ENCODE data around the gene UBAP1L. TPM values are rescaled to one million over a fixed set of nuclear protein-coding genes. Genes with fewer than 3 reads are reported as not detected.
"Not testable (repeated sequence)": the region's sequence is repeated elsewhere in the genome, so short reads cannot be mapped to it uniquely, and the experiment has no call there.

UBAP1L gene
- total RNA-seq, 1 donor from 2014 or later: 6.0 TPM

DNA sequence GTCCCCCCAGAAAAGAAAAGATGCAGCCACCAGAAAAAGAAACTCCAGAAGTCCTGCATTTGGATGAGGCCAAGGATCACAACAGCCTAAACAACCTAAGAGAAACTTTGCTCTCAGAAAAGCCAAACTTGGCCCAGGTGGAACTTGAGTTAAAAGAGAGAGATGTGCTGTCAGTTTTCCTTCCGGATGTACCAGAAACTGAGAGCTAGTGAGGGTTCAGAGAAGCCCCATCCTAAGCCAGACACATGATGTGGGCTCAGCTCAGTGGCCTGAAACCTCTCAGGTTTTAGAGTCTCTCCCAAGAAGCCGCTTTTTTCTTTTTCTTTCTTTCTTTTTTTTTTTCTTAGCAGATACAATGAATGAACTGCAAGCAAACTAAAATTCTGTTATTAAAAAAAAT, 62.0 kb downstream of the UBAP1L start:
- peaks cover 20% of the 10 kb centered on the region for H3K4me1 Mint-ChIP-seq (ENCODE audit: low read depth)
- peaks cover 4% of the 10 kb centered on the region for H3K27me3 Mint-ChIP-seq (ENCODE audit: low read depth)
- H3K27ac Mint-ChIP-seq: no peak overlapping the region
- no peaks in the 10 kb centered on the region for H3K9me3 Mint-ChIP-seq
- intact Hi-C loops (cut with micrococcal nuclease): loop anchor here (5.0 to 10.0 kb wide), 2 partner anchors 244 to 332 kb away; partner anchors contain the start of gene RNU5A-1
- no peaks in the 10 kb centered on the region for H3K36me3 Mint-ChIP-seq (ENCODE audit: low read depth)
- DNase-seq (ENCODE audit: low spot score): no peak
- H3K4me3 Mint-ChIP-seq (ENCODE audit: low read depth): no peak overlapping the region

DNA sequence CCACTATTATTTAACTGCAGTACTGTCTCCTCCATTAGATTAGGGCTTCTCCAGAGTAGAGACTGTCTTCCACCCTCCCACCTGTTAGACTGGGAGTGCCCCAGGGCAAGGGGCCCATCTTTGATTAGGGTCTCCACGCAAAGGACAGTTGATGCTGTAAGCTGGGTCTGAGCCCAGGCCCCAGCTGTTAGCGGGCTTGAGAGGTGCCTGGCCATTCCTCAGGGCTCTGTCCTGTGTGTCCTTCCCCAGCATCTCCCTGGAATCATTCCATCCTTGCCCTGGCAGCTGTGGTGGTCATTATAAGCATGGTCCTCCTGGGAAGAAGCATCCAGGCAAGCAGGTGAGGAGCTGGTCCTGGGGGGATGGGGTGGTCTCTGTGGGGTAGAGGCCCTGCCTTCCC, 63.7 kb downstream of the UBAP1L start:
- Mint-ChIP-seq H3K36me3 (ENCODE audit: low read depth) (no peaks in the 10 kb centered on the region), H3K9me3 (no peaks in the 10 kb centered on the region), H3K4me1 (ENCODE audit: low read depth) (peaks cover 20% of the 10 kb centered on the region), H3K27ac (no peak overlapping the region), H3K27me3 (ENCODE audit: low read depth) (peaks cover 8% of the 10 kb centered on the region), H3K4me3 (ENCODE audit: low read depth) (no peak overlapping the region)
- no peak for DNase-seq (ENCODE audit: low spot score)
- intact Hi-C loops (cut with micrococcal nuclease): loop anchor here (5.0 to 10.0 kb wide), 2 partner anchors 246 to 334 kb away; partner anchors contain the start of gene RNU5A-1

DNA sequence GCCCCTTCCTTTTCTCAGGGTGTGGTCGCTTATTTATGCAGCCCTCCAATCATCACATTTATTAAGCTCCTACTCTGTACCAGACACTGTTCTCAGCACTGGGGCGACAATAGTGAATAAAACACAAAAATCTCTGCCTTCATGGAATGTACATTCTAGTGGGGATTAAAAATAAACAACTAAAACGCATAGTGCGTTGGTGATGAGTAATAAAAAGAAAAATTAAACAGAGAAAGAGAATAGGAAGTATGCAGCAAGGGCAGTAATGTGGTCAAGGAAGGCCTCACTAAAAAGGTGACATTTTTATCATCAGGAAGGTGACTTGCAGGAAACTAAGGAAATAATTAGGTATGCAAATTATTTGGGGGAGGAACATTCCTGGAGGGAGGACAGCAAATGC, 64.7 kb downstream of the UBAP1L start:
- H3K27me3 Mint-ChIP-seq (ENCODE audit: low read depth): peaks cover 8% of the 10 kb centered on the region
- H3K4me1 Mint-ChIP-seq (ENCODE audit: low read depth): peaks cover 14% of the 10 kb centered on the region
- intact Hi-C loops (cut with micrococcal nuclease): loop anchor here (5.0 to 10.0 kb wide), 2 partner anchors 247 to 335 kb away; partner anchors contain the start of gene RNU5A-1
- no peaks in the 10 kb centered on the region for H3K36me3 Mint-ChIP-seq (ENCODE audit: low read depth)
- H3K27ac Mint-ChIP-seq: no peak overlapping the region
- no peak overlapping the region for H3K4me3 Mint-ChIP-seq (ENCODE audit: low read depth)
- DNase-seq (ENCODE audit: low spot score): no peak
- H3K9me3 Mint-ChIP-seq: no peaks in the 10 kb centered on the region

DNA sequence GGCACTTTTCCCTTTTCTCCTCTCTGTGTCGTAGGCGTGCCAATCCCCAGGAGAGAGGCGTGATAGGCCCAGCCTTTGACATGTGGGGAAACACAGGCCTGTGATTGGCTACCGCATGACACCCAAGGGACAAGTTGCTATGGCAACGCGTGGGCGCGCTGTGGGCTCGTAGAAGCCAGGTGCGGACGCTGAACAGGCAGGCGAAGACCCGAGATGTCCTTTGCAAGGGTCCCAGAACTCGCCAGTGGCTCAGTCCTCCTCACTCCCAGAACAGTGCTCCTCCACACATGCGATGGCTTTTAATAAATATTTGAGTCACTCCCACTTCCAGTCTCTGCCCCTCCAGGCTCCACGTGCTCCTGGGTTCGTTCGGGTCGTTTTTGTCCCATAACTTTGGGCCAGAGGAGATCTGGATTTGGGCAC, 65.6 kb downstream of the UBAP1L start:
- intact Hi-C loops (cut with micrococcal nuclease): no loop called here
- Mint-ChIP-seq H3K27ac (no peak overlapping the region), H3K36me3 (ENCODE audit: low read depth) (no peaks in the 10 kb centered on the region), H3K4me3 (ENCODE audit: low read depth) (peak overlapping the region; percentile 47), H3K27me3 (ENCODE audit: low read depth) (peaks cover 8% of the 10 kb centered on the region), H3K9me3 (no peaks in the 10 kb centered on the region), H3K4me1 (ENCODE audit: low read depth) (peaks cover 14% of the 10 kb centered on the region)
- DNase-seq (ENCODE audit: low spot score): peak; percentile 79

DNA sequence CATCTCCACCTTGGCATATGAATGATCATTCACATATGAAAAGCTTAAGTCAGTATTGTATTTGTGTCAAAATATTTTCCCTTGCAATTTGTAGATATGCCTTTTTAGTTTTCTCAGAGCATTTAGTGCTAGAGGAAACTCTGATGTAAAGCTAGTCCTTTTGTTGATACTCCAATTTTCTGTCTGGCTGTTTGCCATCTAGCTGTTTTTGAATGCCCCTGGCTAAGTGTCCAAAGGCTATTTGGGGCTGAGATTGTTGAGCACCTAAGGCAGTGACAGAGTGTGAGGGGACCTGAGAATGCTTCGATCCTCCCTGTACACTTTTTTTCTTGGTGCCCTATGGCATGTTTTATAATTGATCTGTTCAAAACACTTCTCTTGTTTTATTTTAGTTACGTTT, 66.8 kb downstream of the UBAP1L start:
- no peak overlapping the region for H3K4me3 Mint-ChIP-seq (ENCODE audit: low read depth)
- peaks cover 8% of the 10 kb centered on the region for H3K27me3 Mint-ChIP-seq (ENCODE audit: low read depth)
- no peaks in the 10 kb centered on the region for H3K36me3 Mint-ChIP-seq (ENCODE audit: low read depth)
- no peaks in the 10 kb centered on the region for H3K9me3 Mint-ChIP-seq
- no peak for DNase-seq (ENCODE audit: low spot score)
- H3K4me1 Mint-ChIP-seq (ENCODE audit: low read depth): peaks cover 14% of the 10 kb centered on the region
- intact Hi-C loops (cut with micrococcal nuclease): no loop called here
- no peak overlapping the region for H3K27ac Mint-ChIP-seq

DNA sequence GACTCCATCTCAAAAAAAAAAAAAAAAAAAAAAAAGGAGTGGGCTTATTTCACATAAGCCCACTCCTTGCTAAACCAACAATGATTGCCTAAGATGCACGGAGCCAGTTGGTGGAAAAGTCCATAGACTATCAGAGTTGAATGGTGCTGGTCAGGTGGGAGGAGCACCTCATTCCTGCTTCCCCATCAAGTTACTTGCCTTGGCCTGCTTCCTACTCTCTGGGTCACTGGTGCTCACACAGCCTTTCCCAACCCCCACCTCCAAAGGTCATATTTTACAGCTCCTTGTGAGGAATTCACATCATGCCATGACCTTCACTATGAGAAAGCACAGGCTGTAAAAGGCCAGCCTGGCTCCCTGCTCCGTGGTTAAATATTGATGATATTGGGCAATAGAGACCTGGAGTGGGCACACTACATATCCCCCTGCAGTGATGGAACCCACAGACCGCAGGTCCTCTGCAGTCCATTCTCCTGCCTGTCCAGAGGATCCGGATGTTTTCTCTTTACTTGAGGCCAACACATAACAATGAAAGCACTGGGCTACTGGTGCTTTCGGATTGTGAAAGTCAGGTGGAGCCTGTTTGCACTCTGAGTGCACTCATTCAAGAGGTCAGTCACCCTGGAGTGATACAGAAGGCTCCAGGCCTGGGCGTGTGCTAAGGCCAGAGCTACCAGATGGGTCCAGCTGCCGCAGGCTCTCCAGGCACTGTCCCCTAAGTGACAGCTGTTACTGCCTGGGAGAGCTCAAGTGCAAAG, 70.1 kb downstream of the UBAP1L start, which contains the start of gene SLC51B:
SLC51B (plus strand) TSS at position 664 of the 758 bp plus-strand sequence. CDS start 4,618 bp downstream, outside the sequence.
- H3K4me1 Mint-ChIP-seq (ENCODE audit: low read depth): peaks cover 9% of the 10 kb centered on the region
- H3K36me3 Mint-ChIP-seq (ENCODE audit: low read depth): no peaks in the 10 kb centered on the region
- no peak within 1 kb of the TSS for H3K27ac Mint-ChIP-seq
- no peak within 1 kb of the TSS for H3K4me3 Mint-ChIP-seq (ENCODE audit: low read depth)
- peaks cover 8% of the 10 kb centered on the region for H3K27me3 Mint-ChIP-seq (ENCODE audit: low read depth)
- DNase-seq (ENCODE audit: low spot score): no peak
- no peaks in the 10 kb centered on the region for H3K9me3 Mint-ChIP-seq
- intact Hi-C loops (cut with micrococcal nuclease): no loop called here

DNA sequence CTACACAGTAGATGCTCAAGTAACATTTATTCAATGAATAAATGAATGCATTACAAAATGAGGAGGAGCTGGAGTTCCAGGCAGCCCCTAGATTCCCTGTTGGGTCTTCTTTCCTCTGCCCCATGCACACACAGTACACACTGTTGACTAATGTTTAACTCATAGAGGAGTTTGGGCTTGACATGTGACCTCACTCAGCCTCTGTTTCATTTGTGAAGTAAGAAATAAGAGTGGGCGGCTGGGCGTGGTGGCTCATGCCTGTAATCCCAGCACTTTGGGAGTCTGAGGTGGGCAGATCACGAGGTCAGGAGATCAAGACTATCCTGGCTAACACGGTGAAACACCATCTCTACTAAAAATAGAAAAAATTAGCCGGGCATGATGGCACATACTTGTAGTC, 70.8 kb downstream of the UBAP1L start:
- not testable (repeated sequence) for H3K27ac Mint-ChIP-seq

DNA sequence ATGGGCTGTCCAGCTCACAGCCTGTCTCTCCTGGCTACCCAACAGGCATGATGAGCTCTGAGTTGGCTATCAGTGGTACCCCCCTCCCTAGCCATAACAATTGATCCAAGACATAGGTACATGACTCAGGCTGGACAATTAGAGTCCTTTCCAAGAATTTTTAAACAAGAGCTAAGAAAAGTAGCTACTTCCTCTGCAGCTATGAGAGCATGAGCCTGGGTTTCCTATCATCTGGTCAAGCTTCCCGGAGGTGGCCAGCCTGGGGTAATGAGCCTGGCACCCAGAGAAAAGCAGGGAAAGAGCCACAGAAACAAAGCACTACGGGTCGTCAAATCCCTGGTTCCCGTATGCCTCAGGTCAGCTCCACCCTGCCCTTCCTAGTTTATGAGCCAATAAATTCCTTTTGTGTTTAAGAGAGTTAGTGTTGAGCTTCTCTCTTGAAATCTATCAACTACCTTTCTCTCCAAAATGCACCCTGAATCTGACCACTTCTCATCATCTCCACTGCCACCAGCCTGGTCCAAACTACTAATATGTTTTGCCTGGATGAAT, 72.1 kb downstream of the UBAP1L start:
- intact Hi-C loops (cut with micrococcal nuclease): no loop called here
- Mint-ChIP-seq H3K4me3 (ENCODE audit: low read depth) (no peak overlapping the region), H3K27me3 (ENCODE audit: low read depth) (peaks cover 6% of the 10 kb centered on the region), H3K4me1 (ENCODE audit: low read depth) (no peaks in the 10 kb centered on the region), H3K36me3 (ENCODE audit: low read depth) (no peaks in the 10 kb centered on the region), H3K9me3 (no peaks in the 10 kb centered on the region), H3K27ac (no peak overlapping the region)
- no peak for DNase-seq (ENCODE audit: low spot score)

More for the DNA sequence above, 70.8 kb downstream of the UBAP1L start:
- H3K27me3 Mint-ChIP-seq (ENCODE audit: low read depth); H3K4me1 Mint-ChIP-seq (ENCODE audit: low read depth); H3K4me3 Mint-ChIP-seq (ENCODE audit: low read depth); intact Hi-C loops (cut with micrococcal nuclease); H3K9me3 Mint-ChIP-seq; DNase-seq (ENCODE audit: low spot score); H3K36me3 Mint-ChIP-seq (ENCODE audit: low read depth): not testable (repeated sequence)

Other genes with a start within 250 kb of the UBAP1L start
- gene ANKDD1A, start 203.3 kb downstream of the UBAP1L start, total RNA-seq: 2.2 and 2.5 TPM in 2 replicates
- gene SPG21, start 125.3 kb downstream of the UBAP1L start, total RNA-seq: 61.4 and 63.1 TPM in 2 replicates
- 22.7 and 23.4 TPM in 2 replicates for gene MTFMT, start 85.6 kb downstream of the UBAP1L start, total RNA-seq
- gene SLC51B, start 69.8 kb downstream of the UBAP1L start, total RNA-seq: not detected in 2 replicates
- gene RASL12, start 47.2 kb downstream of the UBAP1L start, total RNA-seq: not detected in 2 replicates
- gene KBTBD13, start 38.5 kb downstream of the UBAP1L start, total RNA-seq: not detected in 2 replicates
- gene PDCD7, start 18.6 kb upstream of the UBAP1L start, total RNA-seq: 51.9 and 68.4 TPM in 2 replicates
- gene CLPX, start 70.1 kb upstream of the UBAP1L start, total RNA-seq: 53.5 and 59.2 TPM in 2 replicates
- 0.05 TPM in 1 of 2 replicates, not detected in the other for gene CILP, start 96.3 kb upstream of the UBAP1L start, total RNA-seq
- 11.0 and 11.5 TPM in 2 replicates for gene PARP16, start 171.7 kb upstream of the UBAP1L start, total RNA-seq
- not detected in 2 replicates for gene RNU5A-1, start 180.9 kb upstream of the UBAP1L start, total RNA-seq
- gene RNU5B-1, start 189.5 kb upstream of the UBAP1L start, total RNA-seq: not detected in 2 replicates

All from activated T-helper 2 cell treated with anti-CD3 and anti-CD28 coated beads, Interferon-gamma antibody, Interleukin-2, Interleukin-4, amounts not matched to agents 10 μg/mL and 5 μg/mL and 100 μg/mL, durations not matched to agents 14 hours and 24 hours and 36 hours (primary cell).